Measurements from ENCODE around the gene SH2D1B. TPM values are rescaled to one million over a fixed set of nuclear protein-coding genes. Genes with fewer than 3 reads are reported as not detected.
"Not testable (repeated sequence)": the region's sequence is repeated elsewhere in the genome, so short reads cannot be mapped to it uniquely, and the experiment has no call there.

Gene SH2D1B
- total RNA-seq, 4 donors from 2014 or later: 0.76 to 1.9 (median 1.3) TPM; not detected in 1

- H3K27ac ChIP-seq: no peak overlapping the region
- H3K9me3 ChIP-seq: no peaks in the 10 kb centered on the region
- DNase-seq: no peak
- TF ChIP-seq POLR2A (IDR thresholded peaks at IDR 0.05) (no peak), CTCF (IDR thresholded peaks at IDR 0.05) (peak in 4 of 6 experiments; percentile 33 to 72 (median 64))
- H3K36me3 ChIP-seq: peaks cover 0 to 11% (median 0%) of the 10 kb centered on the region in 3 donors
- H3K27me3 ChIP-seq: no peaks in the 10 kb centered on the region
- H3K4me1 ChIP-seq: no peaks in the 10 kb centered on the region
- no peak overlapping the region for H3K4me3 ChIP-seq
Measured at GRCh38 chr1:162357681-162358266, 54.2 kb downstream of the SH2D1B start.

GRCh38 chr1:162353702-162354101 lies 58.2 kb downstream of the SH2D1B start:
- H3K36me3 ChIP-seq: peaks cover 0 to 11% (median 0%) of the 10 kb centered on the region in 3 donors
- H3K27ac ChIP-seq: no peak overlapping the region
- no peaks in the 10 kb centered on the region for H3K9me3 ChIP-seq
- H3K4me1 ChIP-seq: peaks cover 0 to 19% (median 2%) of the 10 kb centered on the region in 4 donors
- DNase-seq: no peak
- no peaks in the 10 kb centered on the region for H3K27me3 ChIP-seq
- H3K4me3 ChIP-seq: no peak overlapping the region
- TF ChIP-seq CTCF (IDR thresholded peaks at IDR 0.05): no peak
- no peak for TF ChIP-seq POLR2A (IDR thresholded peaks at IDR 0.05)

GRCh38 chr1:162353078-162353477 lies 58.9 kb downstream of the SH2D1B start:
- no peaks in the 10 kb centered on the region for H3K9me3 ChIP-seq
- peaks cover 0 to 19% (median 2%) of the 10 kb centered on the region in 4 donors for H3K4me1 ChIP-seq
- no peak overlapping the region for H3K27ac ChIP-seq
- no peak for TF ChIP-seq CTCF (IDR thresholded peaks at IDR 0.05)
- no peak for TF ChIP-seq POLR2A (IDR thresholded peaks at IDR 0.05)
- DNase-seq: no peak
- H3K4me3 ChIP-seq: no peak overlapping the region
- no peaks in the 10 kb centered on the region for H3K27me3 ChIP-seq
- H3K36me3 ChIP-seq: peaks cover 0 to 11% (median 0%) of the 10 kb centered on the region in 3 donors

GRCh38 chr1:162351874-162352273 lies 60.1 kb downstream of the SH2D1B start:
- H3K27ac ChIP-seq, H3K4me3 ChIP-seq, H3K36me3 ChIP-seq, H3K27me3 ChIP-seq, DNase-seq, H3K9me3 ChIP-seq: not testable (repeated sequence)
- H3K4me1 ChIP-seq: peaks cover 0 to 19% (median 2%) of the 10 kb centered on the region in 4 donors

- no peak for DNase-seq
- Histone ChIP-seq H3K36me3 (peaks cover 0 to 6% (median 0%) of the 10 kb centered on the region in 3 donors), H3K9me3 (no peaks in the 10 kb centered on the region), H3K27me3 (no peaks in the 10 kb centered on the region), H3K4me1 (peaks cover 0 to 19% (median 2%) of the 10 kb centered on the region in 4 donors), H3K4me3 (no peak overlapping the region), H3K27ac (no peak overlapping the region)
- TF ChIP-seq CTCF (IDR thresholded peaks at IDR 0.05) (no peak), POLR2A (IDR thresholded peaks at IDR 0.05) (no peak)
Measured at GRCh38 chr1:162351246-162351842, 60.6 kb downstream of the SH2D1B start.

- Histone ChIP-seq H3K27ac (peak overlapping the region in 1 of 4 donors; percentile 67), H3K4me1 (peaks cover 0 to 19% (median 2%) of the 10 kb centered on the region in 4 donors), H3K4me3 (no peak overlapping the region), H3K27me3 (no peaks in the 10 kb centered on the region), H3K36me3 (no peaks in the 10 kb centered on the region), H3K9me3 (no peaks in the 10 kb centered on the region)
- TF ChIP-seq CTCF (IDR thresholded peaks at IDR 0.05) (no peak), POLR2A (IDR thresholded peaks at IDR 0.05) (no peak)
- DNase-seq: peak in 1 of 3 donors; percentile 57
Measured at GRCh38 chr1:162349635-162350330, 62.2 kb downstream of the SH2D1B start.

Data from Peyer's patch (tissue), 4 donors.